SK-N-SH (cell line): Measurements from ENCODE around the gene C1QTNF9. TPM values are rescaled to one million over a fixed set of nuclear protein-coding genes. Genes with fewer than 3 reads are reported as not detected.

Experiments
- CTCF ChIA-PET: fragments of 300-600, 350-600 bp; formaldehyde crosslinking; extraction: SDS; loops from one replicate; lab custom pipeline; 2021; lab: Yijun Ruan, JAX
- POLR2A ChIA-PET: fragments of 350-600 bp; sonication (Branson Sonifier 250); formaldehyde crosslinking; extraction: SDS; loops from one replicate; lab custom pipeline; 2020; ENCODE audit warnings: antibody characterized with exemption, inconsistent platforms; lab: Yijun Ruan, JAX
- DNase-seq: peaks from one replicate; pipeline ENCODE4 v3.0.0; 2012
- H2AFZ ChIP-seq: fragments of 200-600 bp; sonication (generic); 2 replicates; pipeline ENCODE4 v1.8.1; 2016; ENCODE audit warnings: antibody characterized with exemption, mild to moderate bottlenecking, low read depth
- H3F3A ChIP-seq: fragments of 200-600 bp; sonication (generic); replicated peaks from 2 replicates; pipeline ENCODE3; 2016; ENCODE audit warnings: antibody characterized with exemption, mild to moderate bottlenecking; ENCODE audit not compliant: insufficient read depth
- H3K27ac ChIP-seq, 2 experiments: fragments of 200-500 bp in 1 of 2; fragments of 200-600 bp in 1 of 2; sonication (Bioruptor generic) in 1 of 2; sonication (generic), shearing (Covaris generic) in 1 of 2; 2 replicates each; pipeline versions ENCODE4 v1.5.1 to v1.6.1; 2014 to 2016; ENCODE audit warnings: low read depth in 2 of 2, inconsistent platforms in 1 of 2, low read length in 1 of 2, mild to moderate bottlenecking in 1 of 2, mixed read lengths in 1 of 2
- H3K27me3 ChIP-seq: fragments of 200-600 bp; sonication (generic), shearing (Covaris generic); 2 replicates; pipeline ENCODE4 v1.6.1; 2016; ENCODE audit warnings: mixed run types; ENCODE audit not compliant: insufficient read depth
- H3K36me3 ChIP-seq, 2 experiments: fragments of 200-500 bp in 1 of 2; fragments of 200-600 bp in 1 of 2; sonication (Bioruptor generic) in 1 of 2; sonication (generic) in 1 of 2; replicated peaks in 1 of 2; 2 replicates each; pipeline versions ENCODE3 to v1.5.1; 2014 to 2016; ENCODE audit warnings: low read length in 1 of 2, mild to moderate bottlenecking in 1 of 2; ENCODE audit not compliant: insufficient read depth in 2 of 2, control insufficient read depth in 1 of 2
- H3K4me1 ChIP-seq, 2 experiments: fragments of 200-500 bp in 1 of 2; fragments of 200-600 bp in 1 of 2; sonication (Bioruptor generic) in 1 of 2; sonication (generic), shearing (Covaris generic) in 1 of 2; 2 replicates each; pipeline versions ENCODE4 v1.5.1 to v1.6.1; 2014 to 2016; ENCODE audit warnings: low read depth in 1 of 2, low read length in 1 of 2, mixed run types in 1 of 2; ENCODE audit not compliant: insufficient read depth in 2 of 2, control insufficient read depth in 1 of 2
- H3K4me2 ChIP-seq: fragments of 200-600 bp; sonication (generic), shearing (Covaris generic); 2 replicates; pipeline ENCODE4 v1.6.1; 2017; ENCODE audit warnings: mixed run types
- H3K4me3 ChIP-seq, 2 experiments: fragments of 200-500 bp in 1 of 2; fragments of 200-600 bp in 1 of 2; sonication (Bioruptor generic) in 1 of 2; sonication (generic), shearing (Covaris generic) in 1 of 2; 2 replicates each; pipeline versions ENCODE4 v1.5.1 to v1.8.1; 2014 to 2016; ENCODE audit warnings: low read depth in 2 of 2, inconsistent platforms in 1 of 2, low read length in 1 of 2, mild to moderate bottlenecking in 1 of 2, mixed read lengths in 1 of 2, moderate library complexity in 1 of 2
- H3K79me2 ChIP-seq: fragments of 200-600 bp; sonication (generic); 2 replicates; pipeline ENCODE4 v1.8.1; 2017; ENCODE audit warnings: mild to moderate bottlenecking; ENCODE audit not compliant: insufficient read depth
- H3K9ac ChIP-seq: fragments of 200-600 bp; sonication (generic); 2 replicates; pipeline ENCODE4 v1.6.1; 2017; ENCODE audit warnings: mixed run types
- H3K9me2 ChIP-seq: fragments of 200-600 bp; sonication (generic); 2 replicates; pipeline ENCODE4 v1.6.1; 2017; ENCODE audit warnings: mixed run types
- H3K9me3 ChIP-seq: fragments of 200-600 bp; sonication (generic); 2 replicates; pipeline ENCODE4 v1.6.1; 2017; ENCODE audit warnings: mixed run types, mild to moderate bottlenecking, moderate library complexity
- H4K20me1 ChIP-seq: fragments of 200-600 bp; sonication (generic); 2 replicates; pipeline ENCODE4 v1.6.1; 2017; ENCODE audit warnings: mild to moderate bottlenecking, mixed run types; ENCODE audit not compliant: insufficient read depth
- CTCF ChIP-seq: fragments of 200-600 bp; sonication (generic); IDR thresholded peaks from 2 replicates; pipeline ENCODE4 v1.6.1; 2017; ENCODE audit warnings: antibody characterized with exemption, mild to moderate bottlenecking, moderate library complexity
- ELF1 ChIP-seq: IDR thresholded peaks from 2 replicates; pipeline ENCODE4 v1.4.0; 2012
- EP300 ChIP-seq, 2 experiments: IDR thresholded peaks; 2 replicates each; pipeline versions ENCODE4 v1.4.0 to v1.6.1; 2012; ENCODE audit warnings: borderline replicate concordance in 1 of 2, low read depth in 1 of 2, low read length in 1 of 2
- EZH2phosphoT487 ChIP-seq: fragments of 200-600 bp; sonication (generic); IDR thresholded peaks from 2 replicates; pipeline ENCODE4 v1.6.1; 2017; ENCODE audit warnings: low read depth, mixed run types, mild to moderate bottlenecking, antibody characterized with exemption, moderate library complexity, borderline replicate concordance
- FOXM1 ChIP-seq: IDR thresholded peaks from 2 replicates; pipeline ENCODE4 v1.4.0; 2012; ENCODE audit warnings: low read depth, mild to moderate bottlenecking
- GATA2 ChIP-seq: sonication (generic); formaldehyde crosslinking; IDR thresholded peaks from 2 replicates; pipeline ENCODE4 v1.5.0; 2020; ENCODE audit warnings: mild to moderate bottlenecking, missing genetic modification reagents
- IRF3 ChIP-seq: fragments of 150-350 bp; IDR thresholded peaks from 2 replicates; pipeline ENCODE4 v1.6.1; 2016; ENCODE audit warnings: mild to moderate bottlenecking, low read depth, low read length
- MEF2A ChIP-seq: IDR thresholded peaks from 2 replicates; pipeline ENCODE4 v1.4.0; 2012; ENCODE audit warnings: low read depth, borderline replicate concordance
- MXI1 ChIP-seq: IDR thresholded peaks from 2 replicates; pipeline ENCODE4 v1.6.1; 2012; ENCODE audit warnings: mild to moderate bottlenecking, low read depth, low read length, improper control_type of control experiment
- POLR2AphosphoS5 ChIP-seq: IDR thresholded peaks from 2 replicates; pipeline ENCODE4 v1.6.1; 2012; ENCODE audit warnings: low read depth, low read length
- RAD21 ChIP-seq: IDR thresholded peaks from 2 replicates; pipeline ENCODE4 v1.6.1; 2012; ENCODE audit warnings: mild to moderate bottlenecking, low read length
- RFX5 ChIP-seq: IDR thresholded peaks from 2 replicates; pipeline ENCODE4 v1.6.1; 2012; ENCODE audit warnings: mild to moderate bottlenecking, improper control_type of control experiment, low read length
- SMC3 ChIP-seq: IDR thresholded peaks from 2 replicates; pipeline ENCODE4 v1.6.1; 2012; ENCODE audit warnings: low read depth, low read length, improper control_type of control experiment
- TCF12 ChIP-seq: IDR thresholded peaks from 2 replicates; pipeline ENCODE4 v1.4.0; 2012
- YY1 ChIP-seq: IDR thresholded peaks from 2 replicates; pipeline ENCODE4 v1.4.0; 2012; ENCODE audit warnings: low read depth, mild to moderate bottlenecking
- ZBTB33 ChIP-seq: IDR thresholded peaks from 2 replicates; pipeline ENCODE4 v1.4.0; 2012; ENCODE audit warnings: low read depth, borderline replicate concordance
- WGBS: methylation state at CpG from one replicate; pipeline ENCODE4 v1.1.6; 2017; ENCODE audit warnings: low lambda C conversion rate; 5-methylcytosine and 5-hydroxymethylcytosine counted together
- polyA plus RNA-seq, 3 experiments: library from polyadenylated mRNA; depleted of rRNA; stranded (reverse); fragments of >200 nt; gene quantifications; 2 replicates each; pipeline ENCODE4 v1.2.3, GENCODE V29; 2012

Gene C1QTNF9
- polyA plus RNA-seq, 1 of the 3 experiments (the other 2 are of a cell fraction) = not detected

GRCh38 chr13:24274452-24275021 lies 34.8 kb upstream of the C1QTNF9 start:
- no peak overlapping the region for H3K4me3 ChIP-seq
- no peak overlapping the region for H3K27ac ChIP-seq
- DNase-seq = no peak
- H2AFZ ChIP-seq = no peak overlapping the region
- no peak overlapping the region for H3K9ac ChIP-seq
- no peaks in the 10 kb centered on the region for H3K79me2 ChIP-seq
- no peaks in the 10 kb centered on the region for H3K9me2 ChIP-seq
- 81% methylated on average over 6 of the region's 6 CpGs for WGBS
- no peaks in the 10 kb centered on the region for H3K27me3 ChIP-seq
- H4K20me1 ChIP-seq = no peaks in the 10 kb centered on the region
- POLR2A ChIA-PET = no interaction called here
- no peak overlapping the region for H3K4me2 ChIP-seq
- CTCF ChIA-PET = interaction anchor here (1.3 kb wide), 1 partner anchor 10 kb away, joined by 5 read pairs; no protein-coding TSS in a partner anchor
- H3K9me3 ChIP-seq = no peaks in the 10 kb centered on the region
- TF ChIP-seq ZBTB33 = no peak
- TF ChIP-seq MXI1 = no peak
- TF ChIP-seq SMC3 = no peak
- no peaks in the 10 kb centered on the region for H3K36me3 ChIP-seq
- peaks cover 11 to 21% of the 10 kb centered on the region in 2 experiments for H3K4me1 ChIP-seq
- H3F3A ChIP-seq = no peaks in the 10 kb centered on the region

- H3K9me3 ChIP-seq = no peaks in the 10 kb centered on the region
- TF ChIP-seq TCF12 (no peak), ZBTB33 (no peak), RAD21 (no peak), CTCF (no peak), FOXM1 (no peak), RFX5 (no peak), EZH2phosphoT487 (no peak), IRF3 (no peak), EP300 (IDR thresholded peaks at IDR 0.05; ENCODE audit: borderline replicate concordance in 1 of 2, low read depth in 1 of 2, low read length in 1 of 2) (no peak), ELF1 (no peak), MEF2A (no peak), POLR2AphosphoS5 (no peak), YY1 (no peak), GATA2 (CRISPR knock-in tag) (no peak)
- no peak overlapping the region for H3K27ac ChIP-seq
- H3K36me3 ChIP-seq = no peaks in the 10 kb centered on the region
- H3K79me2 ChIP-seq = no peaks in the 10 kb centered on the region
- peaks cover 11 to 21% of the 10 kb centered on the region in 2 experiments for H3K4me1 ChIP-seq
- CTCF ChIA-PET = interaction anchor here (1.3 kb wide), 1 partner anchor 10 kb away, joined by 5 read pairs; no protein-coding TSS in a partner anchor
- no peak overlapping the region for H3K4me2 ChIP-seq
- H4K20me1 ChIP-seq = no peaks in the 10 kb centered on the region
- H3K27me3 ChIP-seq = no peaks in the 10 kb centered on the region
- H3K9ac ChIP-seq = no peak overlapping the region
- no peak overlapping the region for H3K4me3 ChIP-seq
- no peaks in the 10 kb centered on the region for H3K9me2 ChIP-seq
- no peak for DNase-seq
- H3F3A ChIP-seq = no peaks in the 10 kb centered on the region
- no peak overlapping the region for H2AFZ ChIP-seq
- POLR2A ChIA-PET = no interaction called here
Measured at GRCh38 chr13:24275041-24275440, 34.3 kb upstream of the C1QTNF9 start.
